ENCODE results near the gene GCFC2.

The GCFC2 gene

DNA sequence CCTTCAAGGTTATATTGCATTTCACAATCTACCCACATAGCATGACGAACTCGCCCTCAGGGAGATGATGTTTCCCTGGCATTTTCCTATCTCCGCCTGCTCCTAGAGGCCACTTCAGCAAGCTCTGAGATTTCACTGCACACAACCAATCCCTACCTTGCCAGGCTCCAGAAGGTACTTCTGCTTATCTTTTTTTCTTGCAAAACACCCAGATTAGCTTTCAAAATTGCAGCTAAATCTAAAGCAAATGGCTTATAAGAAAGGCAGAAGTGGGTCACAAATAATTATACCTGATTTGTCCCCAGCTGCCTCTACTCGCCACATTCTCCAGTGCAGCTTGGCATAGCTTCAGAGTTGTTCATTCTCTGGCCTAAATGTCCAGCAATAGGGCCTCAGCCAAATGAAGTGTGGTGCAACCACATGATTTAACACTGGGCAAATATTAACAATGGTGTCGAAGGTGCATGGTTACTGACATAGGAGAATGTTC lies 96.5 kb downstream of the GCFC2 start:
- no peak overlapping the region for H3K4me3 ChIP-seq (ENCODE audit: low read depth, low read length)
- TF ChIP-seq, protein P1, sequence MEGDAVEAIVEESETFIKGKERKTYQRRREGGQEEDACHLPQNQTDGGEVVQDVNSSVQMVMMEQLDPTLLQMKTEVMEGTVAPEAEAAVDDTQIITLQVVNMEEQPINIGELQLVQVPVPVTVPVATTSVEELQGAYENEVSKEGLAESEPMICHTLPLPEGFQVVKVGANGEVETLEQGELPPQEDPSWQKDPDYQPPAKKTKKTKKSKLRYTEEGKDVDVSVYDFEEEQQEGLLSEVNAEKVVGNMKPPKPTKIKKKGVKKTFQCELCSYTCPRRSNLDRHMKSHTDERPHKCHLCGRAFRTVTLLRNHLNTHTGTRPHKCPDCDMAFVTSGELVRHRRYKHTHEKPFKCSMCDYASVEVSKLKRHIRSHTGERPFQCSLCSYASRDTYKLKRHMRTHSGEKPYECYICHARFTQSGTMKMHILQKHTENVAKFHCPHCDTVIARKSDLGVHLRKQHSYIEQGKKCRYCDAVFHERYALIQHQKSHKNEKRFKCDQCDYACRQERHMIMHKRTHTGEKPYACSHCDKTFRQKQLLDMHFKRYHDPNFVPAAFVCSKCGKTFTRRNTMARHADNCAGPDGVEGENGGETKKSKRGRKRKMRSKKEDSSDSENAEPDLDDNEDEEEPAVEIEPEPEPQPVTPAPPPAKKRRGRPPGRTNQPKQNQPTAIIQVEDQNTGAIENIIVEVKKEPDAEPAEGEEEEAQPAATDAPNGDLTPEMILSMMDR (IDR thresholded peaks at IDR 0.05; ENCODE audit: low read depth, low read length): no peak

DNA sequence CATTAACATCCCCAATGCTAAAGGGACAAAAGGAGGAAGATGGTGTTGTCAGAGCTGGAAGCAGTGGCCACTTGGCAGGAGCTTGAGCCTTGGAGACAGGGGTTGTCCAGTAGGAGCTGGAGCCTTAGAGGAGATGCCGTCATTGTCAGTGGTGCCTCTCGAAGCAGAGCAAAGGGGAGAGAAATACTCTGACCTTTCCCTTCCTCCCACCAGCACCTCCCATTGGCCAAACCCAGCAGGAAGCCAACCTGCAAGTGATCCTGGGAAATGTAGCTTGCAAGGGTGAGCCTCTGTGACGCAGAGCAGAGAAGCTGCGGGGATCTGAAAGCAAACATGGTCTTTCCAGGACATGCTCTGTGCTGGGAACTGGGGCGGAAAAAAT lies 97.9 kb downstream of the GCFC2 start:
- H3K4me3 ChIP-seq (ENCODE audit: low read depth, low read length): no peak overlapping the region
- TF ChIP-seq, protein P1 (IDR thresholded peaks at IDR 0.05; ENCODE audit: low read depth, low read length): no peak
